ENCODE data around the gene KRT14. TPM values are rescaled to one million over a fixed set of nuclear protein-coding genes. Genes with fewer than 3 reads are reported as not detected.
"Not testable (repeated sequence)": the region's sequence is repeated elsewhere in the genome, so short reads cannot be mapped to it uniquely, and the experiment has no call there.

Gene KRT14
- total RNA-seq, 2 experiments from 2014 or later, result not detected

GRCh38 chr17:41617136-41617535, 30.4 kb upstream of the KRT14 start:
- no peaks in the 10 kb centered on the region for H3K4me1 Mint-ChIP-seq
- DNase-seq, result no peak
- no peak overlapping the region for H3K4me3 Mint-ChIP-seq
- H3K9me3 Mint-ChIP-seq, result no peaks in the 10 kb centered on the region
- H3K27me3 Mint-ChIP-seq, result peaks cover 2% of the 10 kb centered on the region
- H3K27ac Mint-ChIP-seq, result no peak overlapping the region
- no peaks in the 10 kb centered on the region for H3K36me3 Mint-ChIP-seq

GRCh38 chr17:41616486-41616885, 29.8 kb upstream of the KRT14 start:
- H3K27ac Mint-ChIP-seq, H3K27me3 Mint-ChIP-seq, H3K4me1 Mint-ChIP-seq, H3K4me3 Mint-ChIP-seq, H3K9me3 Mint-ChIP-seq, H3K36me3 Mint-ChIP-seq, DNase-seq: not testable (repeated sequence)

GRCh38 chr17:41615454-41615853, 28.8 kb upstream of the KRT14 start:
- H3K9me3 Mint-ChIP-seq, result no peaks in the 10 kb centered on the region
- H3K36me3 Mint-ChIP-seq, result no peaks in the 10 kb centered on the region
- no peak for DNase-seq
- no peaks in the 10 kb centered on the region for H3K4me1 Mint-ChIP-seq
- H3K27me3 Mint-ChIP-seq, result peaks cover 2% of the 10 kb centered on the region
- H3K4me3 Mint-ChIP-seq, result no peak overlapping the region
- H3K27ac Mint-ChIP-seq, result no peak overlapping the region

- not testable (repeated sequence) for DNase-seq, H3K4me3 Mint-ChIP-seq, H3K36me3 Mint-ChIP-seq, H3K27ac Mint-ChIP-seq, H3K4me1 Mint-ChIP-seq, H3K27me3 Mint-ChIP-seq, H3K9me3 Mint-ChIP-seq
These were observed 28.1 kb upstream of the KRT14 start for GRCh38 chr17:41614767-41615166.

- H3K36me3 Mint-ChIP-seq, result no peaks in the 10 kb centered on the region
- H3K4me1 Mint-ChIP-seq, result no peaks in the 10 kb centered on the region
- no peak for DNase-seq
- H3K27ac Mint-ChIP-seq, result no peak overlapping the region
- H3K4me3 Mint-ChIP-seq, result no peak overlapping the region
- H3K27me3 Mint-ChIP-seq, result peaks cover 8% of the 10 kb centered on the region
- H3K9me3 Mint-ChIP-seq, result no peaks in the 10 kb centered on the region
These were observed 27.4 kb upstream of the KRT14 start for GRCh38 chr17:41614098-41614497.

GRCh38 chr17:41613277-41614082, 26.8 kb upstream of the KRT14 start:
- no peak for DNase-seq
- H3K4me3 Mint-ChIP-seq, result no peak overlapping the region
- no peak overlapping the region for H3K27ac Mint-ChIP-seq
- H3K36me3 Mint-ChIP-seq, result no peaks in the 10 kb centered on the region
- H3K4me1 Mint-ChIP-seq, result no peaks in the 10 kb centered on the region
- no peaks in the 10 kb centered on the region for H3K9me3 Mint-ChIP-seq
- peaks cover 13% of the 10 kb centered on the region for H3K27me3 Mint-ChIP-seq

- H3K4me3 Mint-ChIP-seq, H3K4me1 Mint-ChIP-seq, H3K27ac Mint-ChIP-seq, H3K9me3 Mint-ChIP-seq, DNase-seq, H3K36me3 Mint-ChIP-seq: not testable (repeated sequence)
- H3K27me3 Mint-ChIP-seq, result peaks cover 16% of the 10 kb centered on the region
These were observed 25.9 kb upstream of the KRT14 start, which contains the start of gene KRT16 for GRCh38 chr17:41612376-41613160. TSS of gene KRT16 (minus strand) at chr17:41612767. CDS start at chr17:41612688, 79 bp downstream.

- Mint-ChIP-seq H3K36me3 (peaks cover 8% of the 10 kb centered on the region), H3K27me3 (peaks cover 26% of the 10 kb centered on the region), H3K4me3 (no peak overlapping the region), H3K27ac (no peak overlapping the region), H3K9me3 (peaks cover 16% of the 10 kb centered on the region), H3K4me1 (no peaks in the 10 kb centered on the region)
- no peak for DNase-seq
These were observed 24.4 kb upstream of the KRT14 start for GRCh38 chr17:41610965-41611640.

GRCh38 chr17:41610061-41610517, 23.4 kb upstream of the KRT14 start:
- not testable (repeated sequence) for DNase-seq, H3K4me1 Mint-ChIP-seq

GRCh38 chr17:41606930-41607329, 20.2 kb upstream of the KRT14 start:
- H3K27ac Mint-ChIP-seq, H3K4me1 Mint-ChIP-seq, DNase-seq, H3K36me3 Mint-ChIP-seq, H3K4me3 Mint-ChIP-seq: not testable (repeated sequence)
- Mint-ChIP-seq H3K9me3 (peaks cover 18% of the 10 kb centered on the region), H3K27me3 (peaks cover 54% of the 10 kb centered on the region)

More at GRCh38 chr17:41610061-41610517, 23.4 kb upstream of the KRT14 start:
- H3K27ac Mint-ChIP-seq, H3K4me3 Mint-ChIP-seq, H3K36me3 Mint-ChIP-seq: not testable (repeated sequence)
- peaks cover 34% of the 10 kb centered on the region for H3K27me3 Mint-ChIP-seq
- H3K9me3 Mint-ChIP-seq, result peaks cover 18% of the 10 kb centered on the region

GRCh38 chr17:41602524-41602923, 15.8 kb upstream of the KRT14 start:
- H3K27ac Mint-ChIP-seq, result no peak overlapping the region
- no peak for DNase-seq
- peaks cover 8% of the 10 kb centered on the region for H3K36me3 Mint-ChIP-seq
- no peak overlapping the region for H3K4me3 Mint-ChIP-seq
- H3K4me1 Mint-ChIP-seq, result no peaks in the 10 kb centered on the region
- H3K9me3 Mint-ChIP-seq, result peaks cover 15% of the 10 kb centered on the region
- H3K27me3 Mint-ChIP-seq, result peaks cover 40% of the 10 kb centered on the region

- Mint-ChIP-seq H3K9me3 (peaks cover 2% of the 10 kb centered on the region), H3K4me1 (no peaks in the 10 kb centered on the region), H3K4me3 (no peak overlapping the region), H3K27me3 (peaks cover 25% of the 10 kb centered on the region), H3K27ac (no peak overlapping the region), H3K36me3 (no peaks in the 10 kb centered on the region)
- DNase-seq, result no peak
These were observed 13.6 kb upstream of the KRT14 start for GRCh38 chr17:41600318-41600717.

GRCh38 chr17:41599680-41600079, 13.0 kb upstream of the KRT14 start:
- Mint-ChIP-seq H3K36me3 (no peaks in the 10 kb centered on the region), H3K27ac (no peak overlapping the region), H3K27me3 (peaks cover 19% of the 10 kb centered on the region), H3K4me3 (no peak overlapping the region), H3K9me3 (peaks cover 2% of the 10 kb centered on the region), H3K4me1 (no peaks in the 10 kb centered on the region)
- DNase-seq, result no peak

GRCh38 chr17:41595585-41595984, 8.9 kb upstream of the KRT14 start:
- H3K27ac Mint-ChIP-seq, result no peak overlapping the region
- DNase-seq, result no peak
- no peaks in the 10 kb centered on the region for H3K27me3 Mint-ChIP-seq
- H3K4me3 Mint-ChIP-seq, result no peak overlapping the region
- H3K4me1 Mint-ChIP-seq, result no peaks in the 10 kb centered on the region
- H3K9me3 Mint-ChIP-seq, result peaks cover 2% of the 10 kb centered on the region
- H3K36me3 Mint-ChIP-seq, result no peaks in the 10 kb centered on the region

- DNase-seq, result no peak
- Mint-ChIP-seq H3K4me1 (no peaks in the 10 kb centered on the region), H3K27me3 (no peaks in the 10 kb centered on the region), H3K9me3 (peaks cover 2% of the 10 kb centered on the region), H3K27ac (no peak overlapping the region), H3K36me3 (no peaks in the 10 kb centered on the region), H3K4me3 (no peak overlapping the region)
These were observed 7.7 kb upstream of the KRT14 start for GRCh38 chr17:41594363-41594915.

Data from activated naive CD8-positive, alpha-beta T cell treated with anti-CD3 and anti-CD28 coated beads for 36 hours (primary cell).